ENCODE data around the gene TRAF5.

Gene TRAF5

GRCh38 chr1:211326528-211327345 is at the start of gene TRAF5:
TSS of gene TRAF5 (plus strand) at chr1:211326833. CDS start at chr1:211353240, 26,407 bp downstream.
- H3K27me3 Mint-ChIP-seq (ENCODE audit: low read depth) = no peaks in the 10 kb centered on the region
- DNase-seq (ENCODE audit: low spot score) = peak; percentile 62
- H3K36me3 Mint-ChIP-seq (ENCODE audit: low read depth) = peaks cover 30% of the 10 kb centered on the region
- H3K9me3 Mint-ChIP-seq = no peaks in the 10 kb centered on the region
- H3K4me3 Mint-ChIP-seq = peak within 1 kb of the TSS; percentile 95
- peak within 1 kb of the TSS; percentile 97 for H3K27ac Mint-ChIP-seq
- H3K4me1 Mint-ChIP-seq (ENCODE audit: low read depth) = peaks cover 70% of the 10 kb centered on the region

GRCh38 chr1:211279340-211279739 is 47.3 kb upstream of the TRAF5 start:
- no peak for DNase-seq (ENCODE audit: low spot score)
- H3K36me3 Mint-ChIP-seq (ENCODE audit: low read depth) = peaks cover 20% of the 10 kb centered on the region
- no peaks in the 10 kb centered on the region for H3K27me3 Mint-ChIP-seq (ENCODE audit: low read depth)
- H3K4me3 Mint-ChIP-seq = no peak overlapping the region
- H3K9me3 Mint-ChIP-seq = no peaks in the 10 kb centered on the region
- H3K27ac Mint-ChIP-seq = no peak overlapping the region
- no peaks in the 10 kb centered on the region for H3K4me1 Mint-ChIP-seq (ENCODE audit: low read depth)

- Mint-ChIP-seq H3K4me3 (no peak overlapping the region), H3K36me3 (ENCODE audit: low read depth) (peaks cover 26% of the 10 kb centered on the region), H3K4me1 (ENCODE audit: low read depth) (no peaks in the 10 kb centered on the region), H3K27me3 (ENCODE audit: low read depth) (no peaks in the 10 kb centered on the region), H3K9me3 (no peaks in the 10 kb centered on the region), H3K27ac (no peak overlapping the region)
- DNase-seq (ENCODE audit: low spot score) = peak; percentile 22
These were observed 45.7 kb upstream of the TRAF5 start for GRCh38 chr1:211280910-211281309.

GRCh38 chr1:211281320-211282022 is 45.2 kb upstream of the TRAF5 start:
- H3K27ac Mint-ChIP-seq = no peak overlapping the region
- no peak overlapping the region for H3K4me3 Mint-ChIP-seq
- no peak for DNase-seq (ENCODE audit: low spot score)
- no peaks in the 10 kb centered on the region for H3K27me3 Mint-ChIP-seq (ENCODE audit: low read depth)
- no peaks in the 10 kb centered on the region for H3K9me3 Mint-ChIP-seq
- peaks cover 26% of the 10 kb centered on the region for H3K36me3 Mint-ChIP-seq (ENCODE audit: low read depth)
- H3K4me1 Mint-ChIP-seq (ENCODE audit: low read depth) = no peaks in the 10 kb centered on the region

GRCh38 chr1:211282023-211282373 is 44.6 kb upstream of the TRAF5 start:
- Mint-ChIP-seq H3K27me3 (ENCODE audit: low read depth) (no peaks in the 10 kb centered on the region), H3K4me3 (no peak overlapping the region), H3K36me3 (ENCODE audit: low read depth) (peaks cover 30% of the 10 kb centered on the region), H3K4me1 (ENCODE audit: low read depth) (no peaks in the 10 kb centered on the region), H3K27ac (no peak overlapping the region), H3K9me3 (no peaks in the 10 kb centered on the region)
- no peak for DNase-seq (ENCODE audit: low spot score)

GRCh38 chr1:211285196-211285595 is 41.4 kb upstream of the TRAF5 start:
- H3K27ac Mint-ChIP-seq = no peak overlapping the region
- no peaks in the 10 kb centered on the region for H3K4me1 Mint-ChIP-seq (ENCODE audit: low read depth)
- no peak overlapping the region for H3K4me3 Mint-ChIP-seq
- DNase-seq (ENCODE audit: low spot score) = no peak
- no peaks in the 10 kb centered on the region for H3K9me3 Mint-ChIP-seq
- no peaks in the 10 kb centered on the region for H3K27me3 Mint-ChIP-seq (ENCODE audit: low read depth)
- peaks cover 41% of the 10 kb centered on the region for H3K36me3 Mint-ChIP-seq (ENCODE audit: low read depth)

- Mint-ChIP-seq H3K27ac (no peak overlapping the region), H3K9me3 (no peaks in the 10 kb centered on the region), H3K4me3 (no peak overlapping the region), H3K36me3 (ENCODE audit: low read depth) (peaks cover 56% of the 10 kb centered on the region), H3K27me3 (ENCODE audit: low read depth) (no peaks in the 10 kb centered on the region), H3K4me1 (ENCODE audit: low read depth) (no peaks in the 10 kb centered on the region)
- DNase-seq (ENCODE audit: low spot score) = no peak
These were observed 39.4 kb upstream of the TRAF5 start for GRCh38 chr1:211287218-211287617.

- Mint-ChIP-seq H3K27ac (no peak overlapping the region), H3K27me3 (ENCODE audit: low read depth) (no peaks in the 10 kb centered on the region), H3K4me1 (ENCODE audit: low read depth) (peaks cover 3% of the 10 kb centered on the region), H3K4me3 (no peak overlapping the region), H3K36me3 (ENCODE audit: low read depth) (peaks cover 51% of the 10 kb centered on the region), H3K9me3 (no peaks in the 10 kb centered on the region)
- DNase-seq (ENCODE audit: low spot score) = no peak
These were observed 34.2 kb upstream of the TRAF5 start for GRCh38 chr1:211292411-211292810.

- peaks cover 45% of the 10 kb centered on the region for H3K36me3 Mint-ChIP-seq (ENCODE audit: low read depth)
- H3K27me3 Mint-ChIP-seq (ENCODE audit: low read depth) = no peaks in the 10 kb centered on the region
- peaks cover 3% of the 10 kb centered on the region for H3K4me1 Mint-ChIP-seq (ENCODE audit: low read depth)
- H3K9me3 Mint-ChIP-seq = no peaks in the 10 kb centered on the region
- no peak for DNase-seq (ENCODE audit: low spot score)
- H3K27ac Mint-ChIP-seq = no peak overlapping the region
- no peak overlapping the region for H3K4me3 Mint-ChIP-seq
These were observed 30.2 kb upstream of the TRAF5 start for GRCh38 chr1:211296396-211296795.

- Mint-ChIP-seq H3K9me3 (no peaks in the 10 kb centered on the region), H3K27ac (no peak overlapping the region), H3K36me3 (ENCODE audit: low read depth) (peaks cover 42% of the 10 kb centered on the region), H3K4me3 (no peak overlapping the region), H3K4me1 (ENCODE audit: low read depth) (peaks cover 28% of the 10 kb centered on the region), H3K27me3 (ENCODE audit: low read depth) (no peaks in the 10 kb centered on the region)
- peak; percentile 52 for DNase-seq (ENCODE audit: low spot score)
These were observed 21.6 kb upstream of the TRAF5 start for GRCh38 chr1:211305044-211305443.

- Mint-ChIP-seq H3K9me3 (no peaks in the 10 kb centered on the region), H3K27me3 (ENCODE audit: low read depth) (no peaks in the 10 kb centered on the region), H3K4me1 (ENCODE audit: low read depth) (peaks cover 17% of the 10 kb centered on the region), H3K4me3 (no peak overlapping the region), H3K27ac (no peak overlapping the region), H3K36me3 (ENCODE audit: low read depth) (peaks cover 35% of the 10 kb centered on the region)
- no peak for DNase-seq (ENCODE audit: low spot score)
These were observed 17.0 kb upstream of the TRAF5 start for GRCh38 chr1:211309617-211310016.

- no peak overlapping the region for H3K4me3 Mint-ChIP-seq
- H3K9me3 Mint-ChIP-seq = no peaks in the 10 kb centered on the region
- no peak for DNase-seq (ENCODE audit: low spot score)
- H3K36me3 Mint-ChIP-seq (ENCODE audit: low read depth) = peaks cover 24% of the 10 kb centered on the region
- no peaks in the 10 kb centered on the region for H3K27me3 Mint-ChIP-seq (ENCODE audit: low read depth)
- H3K4me1 Mint-ChIP-seq (ENCODE audit: low read depth) = peaks cover 11% of the 10 kb centered on the region
- H3K27ac Mint-ChIP-seq = no peak overlapping the region
These were observed 13.2 kb upstream of the TRAF5 start for GRCh38 chr1:211313392-211313791.

GRCh38 chr1:211318576-211319280 is 7.9 kb upstream of the TRAF5 start:
- H3K27ac Mint-ChIP-seq = peak overlapping the region; percentile 41
- no peaks in the 10 kb centered on the region for H3K9me3 Mint-ChIP-seq

GRCh38 chr1:211319892-211320291 is 6.7 kb upstream of the TRAF5 start:
- Mint-ChIP-seq H3K9me3 (no peaks in the 10 kb centered on the region), H3K4me1 (ENCODE audit: low read depth) (peaks cover 33% of the 10 kb centered on the region), H3K27ac (no peak overlapping the region), H3K4me3 (no peak overlapping the region), H3K27me3 (ENCODE audit: low read depth) (no peaks in the 10 kb centered on the region), H3K36me3 (ENCODE audit: low read depth) (peaks cover 6% of the 10 kb centered on the region)
- no peak for DNase-seq (ENCODE audit: low spot score)

More at GRCh38 chr1:211318576-211319280, 7.9 kb upstream of the TRAF5 start:
- peaks cover 7% of the 10 kb centered on the region for H3K36me3 Mint-ChIP-seq (ENCODE audit: low read depth)
- H3K4me1 Mint-ChIP-seq (ENCODE audit: low read depth) = peaks cover 26% of the 10 kb centered on the region
- DNase-seq (ENCODE audit: low spot score) = no peak
- H3K27me3 Mint-ChIP-seq (ENCODE audit: low read depth) = no peaks in the 10 kb centered on the region
- no peak overlapping the region for H3K4me3 Mint-ChIP-seq

Measured in T-helper 2 cell treated with Interferon-gamma antibody and Interleukin-4, amounts not matched to agents 5 μg/mL and 100 μg/mL, for 36 hours (primary cell).